B cell (primary cell): ENCODE results near the gene FAM114A1. TPM values are rescaled to one million over a fixed set of nuclear protein-coding genes. Genes with fewer than 3 reads are reported as not detected.
A peak's percentile ranks its signal among the peaks of the same experiment; 100 is the strongest.

Experiments used
- ATAC-seq: fragments of 200-7000 bp; cut with Tn5 transposase; one replicate; pipeline ENCODE4 v1.10.0; 2021; ENCODE audit warnings: low read depth, mild to moderate bottlenecking, moderate number of reproducible peaks, moderate library complexity
- CTCF ChIA-PET: fragments of 350-600 bp; sonication (Branson Sonifier 250); formaldehyde crosslinking; loops from one replicate; lab custom pipeline; 2021; ENCODE audit warnings: antibody characterized with exemption, inconsistent platforms; lab: Charles Lee
- POLR2A ChIA-PET: fragments of 350-600 bp; sonication (Branson Sonifier 250); formaldehyde crosslinking; loops from one replicate; lab custom pipeline; 2021; ENCODE audit warnings: antibody characterized with exemption; lab: Charles Lee
- DNase-seq: peaks from one replicate; pipeline ENCODE4 v3.0.0; 2013
- H2AFZ ChIP-seq: 2 replicates; pipeline ENCODE4 v1.6.1; 2012; ENCODE audit warnings: mild to moderate bottlenecking, low read depth, low read length; ENCODE audit not compliant: insufficient read depth, poor library complexity, severe bottlenecking
- H3K27ac ChIP-seq, 2 donors: 1 replicate in 1 of 2; 2 replicates in 1 of 2; pipeline ENCODE4 v1.5.1; 2012 to 2013; ENCODE audit warnings: low read length in 2 of 2, mild to moderate bottlenecking in 2 of 2, moderate library complexity in 1 of 2
- H3K27me3 ChIP-seq, 4 experiments: fragments of 200-600 bp in 1 of 4; sonication (generic) in 1 of 4; replicated peaks in 1 of 4; 1 replicate in 2 of 4; 2 replicates in 2 of 4; pipeline versions ENCODE4 v1.6.1 to v1.7.0; 2013 to 2016; ENCODE audit warnings: low read length in 3 of 4, mild to moderate bottlenecking in 2 of 4, mixed read lengths in 1 of 4, moderate library complexity in 1 of 4; ENCODE audit not compliant: insufficient read depth in 4 of 4, control insufficient read depth in 3 of 4; ENCODE audit errors: control extremely low read depth in 1 of 4
- H3K36me3 ChIP-seq, 2 experiments: replicated peaks in 1 of 2; 1 replicate in 1 of 2; 2 replicates in 1 of 2; pipeline versions ENCODE4 v1.6.1 to v1.7.1; 2013; ENCODE audit warnings: low read length in 1 of 2; ENCODE audit not compliant: insufficient read depth in 2 of 2, control insufficient read depth in 1 of 2; ENCODE audit errors: control extremely low read depth in 1 of 2, extremely low read depth in 1 of 2
- H3K4me1 ChIP-seq, 2 donors: fragments of 200-600 bp in 1 of 2; sonication (generic) in 1 of 2; 1 replicate in 1 of 2; 2 replicates in 1 of 2; pipeline versions ENCODE4 v1.5.1 to v1.6.1; 2013 to 2017; ENCODE audit warnings: low read length in 2 of 2; ENCODE audit not compliant: control insufficient read depth in 2 of 2, insufficient read depth in 2 of 2
- H3K4me2 ChIP-seq: replicated peaks from 2 replicates; pipeline ENCODE3; 2012; ENCODE audit warnings: mild to moderate bottlenecking, low read depth, low read length; ENCODE audit not compliant: poor library complexity, severe bottlenecking
- H3K4me3 ChIP-seq, 5 experiments: fragments of 200-600 bp in 1 of 5; sonication (generic) in 1 of 5; 1 replicate in 3 of 5; 2 replicates in 2 of 5; pipeline versions ENCODE4 v1.5.1 to v1.7.0; 2011 to 2016; ENCODE audit warnings: low read length in 4 of 5, mild to moderate bottlenecking in 4 of 5, low read depth in 2 of 5, control low read depth in 1 of 5, moderate library complexity in 1 of 5; ENCODE audit not compliant: insufficient read depth in 1 of 5; ENCODE audit errors: control extremely low read depth in 1 of 5, extremely low read depth in 1 of 5
- H3K79me2 ChIP-seq: fragments of 200-600 bp; sonication (generic); one replicate; pipeline ENCODE4 v1.6.0; 2016; ENCODE audit warnings: low read length; ENCODE audit not compliant: control insufficient read depth, insufficient read depth
- H3K9ac ChIP-seq: fragments of 200-600 bp; sonication (generic); 2 replicates; pipeline ENCODE4 v1.6.1; 2017; ENCODE audit warnings: mild to moderate bottlenecking, low read length, moderate library complexity
- H3K9me3 ChIP-seq, 3 donors: one replicate each; pipeline versions ENCODE4 v1.6.1 to v1.7.1; 2013; ENCODE audit warnings: low read length in 2 of 3; ENCODE audit not compliant: control insufficient read depth in 2 of 3, insufficient read depth in 1 of 3; ENCODE audit errors: control extremely low read depth in 1 of 3
- H4K20me1 ChIP-seq: 2 replicates; pipeline ENCODE4 v1.6.0; 2012; ENCODE audit warnings: mild to moderate bottlenecking, low read length; ENCODE audit not compliant: insufficient read depth, control insufficient read depth, poor library complexity, severe bottlenecking
- H3K27ac Mint-ChIP-seq: one replicate; pipeline ENCODE4 v1.8.0; 2021; ENCODE audit warnings: mixed read lengths
- H3K27me3 Mint-ChIP-seq: one replicate; pipeline ENCODE4 v1.8.0; 2021; ENCODE audit warnings: mixed read lengths
- H3K4me1 Mint-ChIP-seq: one replicate; pipeline ENCODE4 v1.8.0; 2021; ENCODE audit warnings: mixed read lengths
- H3K4me3 Mint-ChIP-seq: one replicate; pipeline ENCODE4 v1.8.0; 2021; ENCODE audit warnings: mixed read lengths
- H3K9me3 Mint-ChIP-seq: one replicate; pipeline ENCODE4 v1.8.0; 2022; ENCODE audit warnings: mixed read lengths; ENCODE audit not compliant: insufficient read depth
- EZH2 ChIP-seq: IDR thresholded peaks from 2 replicates; pipeline ENCODE4 v1.6.1; 2012; ENCODE audit warnings: borderline replicate concordance, low read depth, mild to moderate bottlenecking, moderate library complexity, low read length; ENCODE audit not compliant: insufficient read depth, poor library complexity, severe bottlenecking
- WGBS: methylation state at CpG from one replicate; pipeline ENCODE4 v1.1.5; 2013; ENCODE audit warnings: missing lambda C conversion rate; ENCODE audit not compliant: insufficient coverage; 5-methylcytosine and 5-hydroxymethylcytosine counted together
- intact Hi-C: fragments of 100-400 bp; cut with micrococcal nuclease; formaldehyde crosslinking; loops from one replicate; pipeline ENCODE4 v1.10.0; 2022
- polyA plus RNA-seq: library from polyadenylated mRNA; depleted of rRNA; stranded (reverse); fragments of >200 nt; gene quantifications from 2 replicates; pipeline ENCODE4 v1.2.3, GENCODE V29; 2012
- total RNA-seq, 2 donors: library from RNA; stranded (reverse); fragments of 120-200 nt in 1 of 2; gene quantifications; 1 replicate in 1 of 2; 2 replicates in 1 of 2; pipeline versions ENCODE4 v1.2.3 to v1.2.4, GENCODE V29; 2013 to 2022
- TF ChIP-seq, protein P1 (sequence below): fragments of 200-600 bp; IDR thresholded peaks from one replicate; pipeline ENCODE4 v1.8.0; 2022; ENCODE audit warnings: antibody characterized with exemption, mild to moderate bottlenecking

The FAM114A1 gene
- total and polyA plus RNA-seq, 2 donors (not counting 1 experiment from before 2014, with no cell fraction given), result 0.30 to 2.9 TPM

DNA sequence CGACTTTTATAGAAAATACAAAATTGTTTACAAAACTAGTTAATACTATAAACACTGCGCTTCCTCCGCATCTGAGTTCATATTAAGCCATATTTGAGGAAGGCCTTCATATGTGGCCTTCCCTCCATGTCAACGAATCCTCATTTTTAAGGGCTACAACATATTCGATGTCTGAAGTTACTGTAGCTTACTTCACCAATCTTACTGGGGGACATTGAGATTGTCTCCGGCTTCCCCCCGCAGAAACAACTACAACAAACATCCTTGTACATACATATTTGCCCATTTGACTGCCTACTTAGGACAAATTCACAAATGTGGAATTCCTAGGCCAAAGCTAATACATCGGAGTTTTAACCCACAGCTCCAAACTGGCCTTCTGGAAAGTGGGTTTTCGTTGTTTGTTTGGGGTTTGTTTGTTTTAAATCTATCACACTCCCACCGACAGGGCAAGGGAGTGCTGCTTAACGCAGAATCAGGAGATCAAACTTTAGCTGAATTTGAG, 581 bp upstream of the FAM114A1 start:
- ChIA-PET POLR2A (interaction anchor here (0.6 to 1.0 kb wide), 2 partner anchors 11 to 686 kb away, joined by 3 to 4 read pairs; no protein-coding TSS in a partner anchor), CTCF (interaction anchor here (0.6 to 2.4 kb wide), 7 partner anchors 11 to 688 kb away, joined by 3 to 25 read pairs (median 6); partner anchors contain the start of genes TLR10 and TLR6)

More for the DNA sequence above, 581 bp upstream of the FAM114A1 start:
- H4K20me1 ChIP-seq, result no peaks in the 10 kb centered on the region
- peak overlapping the region; percentile 74 for H2AFZ ChIP-seq
- 77% methylated on average over 7 of the region's 11 CpGs for WGBS
- intact Hi-C loops, result no loop called here
- H3K27me3 Mint-ChIP-seq, result no peaks in the 10 kb centered on the region
- H3K9me3 Mint-ChIP-seq, result no peaks in the 10 kb centered on the region
- ATAC-seq (no peak), DNase-seq (no peak)
- H3K27ac ChIP-seq, result peak overlapping the region in 1 of 2 donors; percentile 54
- H3K27ac Mint-ChIP-seq, result peak overlapping the region; percentile 54
- peaks cover 11% of the 10 kb centered on the region for H3K4me1 Mint-ChIP-seq
- peak overlapping the region; percentile 88 for H3K4me2 ChIP-seq
- H3K79me2 ChIP-seq, result no peaks in the 10 kb centered on the region
- TF ChIP-seq, protein P1, sequence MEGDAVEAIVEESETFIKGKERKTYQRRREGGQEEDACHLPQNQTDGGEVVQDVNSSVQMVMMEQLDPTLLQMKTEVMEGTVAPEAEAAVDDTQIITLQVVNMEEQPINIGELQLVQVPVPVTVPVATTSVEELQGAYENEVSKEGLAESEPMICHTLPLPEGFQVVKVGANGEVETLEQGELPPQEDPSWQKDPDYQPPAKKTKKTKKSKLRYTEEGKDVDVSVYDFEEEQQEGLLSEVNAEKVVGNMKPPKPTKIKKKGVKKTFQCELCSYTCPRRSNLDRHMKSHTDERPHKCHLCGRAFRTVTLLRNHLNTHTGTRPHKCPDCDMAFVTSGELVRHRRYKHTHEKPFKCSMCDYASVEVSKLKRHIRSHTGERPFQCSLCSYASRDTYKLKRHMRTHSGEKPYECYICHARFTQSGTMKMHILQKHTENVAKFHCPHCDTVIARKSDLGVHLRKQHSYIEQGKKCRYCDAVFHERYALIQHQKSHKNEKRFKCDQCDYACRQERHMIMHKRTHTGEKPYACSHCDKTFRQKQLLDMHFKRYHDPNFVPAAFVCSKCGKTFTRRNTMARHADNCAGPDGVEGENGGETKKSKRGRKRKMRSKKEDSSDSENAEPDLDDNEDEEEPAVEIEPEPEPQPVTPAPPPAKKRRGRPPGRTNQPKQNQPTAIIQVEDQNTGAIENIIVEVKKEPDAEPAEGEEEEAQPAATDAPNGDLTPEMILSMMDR, result no peak
- TF ChIP-seq EZH2, result no peak
- H3K9ac ChIP-seq, result peak overlapping the region; percentile 64
- H3K4me3 ChIP-seq, result peak overlapping the region; percentile 50 to 63 (median 60)
- H3K36me3 ChIP-seq, result no peaks in the 10 kb centered on the region
- H3K4me1 ChIP-seq, result peaks cover 10 to 12% of the 10 kb centered on the region in 2 donors
- no peaks in the 10 kb centered on the region for H3K9me3 ChIP-seq
- H3K27me3 ChIP-seq, result no peaks in the 10 kb centered on the region
- peak overlapping the region; percentile 89 for H3K4me3 Mint-ChIP-seq
